Thyroid gland (tissue), 4 donors: ENCODE measurements around the gene OPN5.

Experiments
- POLR2A ChIP-seq, 2 donors: fragments of 450-650 bp; IDR thresholded peaks; one replicate each; pipeline ENCODE4 v1.6.1; 2017; ENCODE audit warnings: antibody characterized with exemption in 2 of 2, mild to moderate bottlenecking in 2 of 2, moderate library complexity in 1 of 2
- TF ChIP-seq, protein P1 (sequence below), 6 experiments: fragments of 200-600 bp in 3 of 6; fragments of 450-650 bp in 3 of 6; sonication (generic) in 3 of 6; IDR thresholded peaks; one replicate each; pipeline ENCODE4 v1.5.1; 2016 to 2019; ENCODE audit warnings: antibody characterized with exemption in 6 of 6, mild to moderate bottlenecking in 2 of 6, inconsistent platforms in 1 of 6, moderate library complexity in 1 of 6

GRCh38 chr6:47809873-47810272 lies 28.0 kb downstream of the OPN5 start:
- TF ChIP-seq, protein P1, sequence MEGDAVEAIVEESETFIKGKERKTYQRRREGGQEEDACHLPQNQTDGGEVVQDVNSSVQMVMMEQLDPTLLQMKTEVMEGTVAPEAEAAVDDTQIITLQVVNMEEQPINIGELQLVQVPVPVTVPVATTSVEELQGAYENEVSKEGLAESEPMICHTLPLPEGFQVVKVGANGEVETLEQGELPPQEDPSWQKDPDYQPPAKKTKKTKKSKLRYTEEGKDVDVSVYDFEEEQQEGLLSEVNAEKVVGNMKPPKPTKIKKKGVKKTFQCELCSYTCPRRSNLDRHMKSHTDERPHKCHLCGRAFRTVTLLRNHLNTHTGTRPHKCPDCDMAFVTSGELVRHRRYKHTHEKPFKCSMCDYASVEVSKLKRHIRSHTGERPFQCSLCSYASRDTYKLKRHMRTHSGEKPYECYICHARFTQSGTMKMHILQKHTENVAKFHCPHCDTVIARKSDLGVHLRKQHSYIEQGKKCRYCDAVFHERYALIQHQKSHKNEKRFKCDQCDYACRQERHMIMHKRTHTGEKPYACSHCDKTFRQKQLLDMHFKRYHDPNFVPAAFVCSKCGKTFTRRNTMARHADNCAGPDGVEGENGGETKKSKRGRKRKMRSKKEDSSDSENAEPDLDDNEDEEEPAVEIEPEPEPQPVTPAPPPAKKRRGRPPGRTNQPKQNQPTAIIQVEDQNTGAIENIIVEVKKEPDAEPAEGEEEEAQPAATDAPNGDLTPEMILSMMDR (IDR thresholded peaks at IDR 0.05), result no peak
- no peak for TF ChIP-seq POLR2A (IDR thresholded peaks at IDR 0.05)
